Retinal pigment epithelial cell (primary cell): ENCODE data around the gene ARID1B.
A peak's percentile ranks its signal among the peaks of the same experiment; 100 is the strongest.

Experiments
- DNase-seq: peaks from one replicate; pipeline ENCODE4 v3.0.0-alpha.2; 2010; ENCODE audit warnings: low read depth
- H3K4me3 ChIP-seq: 2 replicates; pipeline ENCODE4 v1.5.1; 2011; ENCODE audit warnings: mild to moderate bottlenecking, low read length, control low read depth, moderate library complexity
- TF ChIP-seq, protein P1 (sequence below): conservative IDR thresholded peaks from 2 replicates; pipeline ENCODE4 v1.5.1; 2011; ENCODE audit warnings: low read depth, low read length, control low read depth, inconsistent platforms

The ARID1B gene

DNA sequence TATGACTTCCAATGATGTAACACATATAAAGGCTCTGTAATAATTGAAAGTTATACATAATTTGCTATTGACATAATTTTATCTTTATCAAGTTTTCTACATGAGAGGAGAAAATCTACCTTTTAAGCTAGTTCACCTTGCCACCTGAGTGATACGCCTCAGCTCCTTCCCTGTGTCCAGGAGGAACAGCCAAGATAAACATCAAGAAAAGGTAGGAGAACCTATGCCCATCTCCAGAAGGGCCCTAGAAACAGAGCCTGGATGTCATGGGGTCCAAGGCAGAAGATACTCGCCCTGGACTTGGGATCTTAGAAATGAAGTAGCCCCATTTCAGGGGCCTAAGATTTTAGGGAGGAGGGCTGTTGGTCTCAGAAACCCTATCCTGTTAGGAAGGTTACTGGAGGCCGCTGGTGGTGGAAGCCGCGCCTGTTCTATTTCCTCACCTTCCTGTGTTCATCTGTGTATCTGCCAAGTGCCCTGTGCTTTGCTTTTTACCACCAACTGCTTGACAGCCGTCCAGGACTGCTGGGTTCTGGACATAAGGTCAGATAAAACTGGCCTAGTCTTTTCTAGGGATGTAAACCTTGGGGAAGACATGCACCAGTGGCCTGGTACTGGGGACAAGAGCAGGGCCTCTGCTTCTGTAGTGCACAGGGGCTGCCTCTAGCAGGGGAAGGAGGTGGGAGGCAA is 178.5 kb downstream of the ARID1B start:
- TF ChIP-seq, protein P1, sequence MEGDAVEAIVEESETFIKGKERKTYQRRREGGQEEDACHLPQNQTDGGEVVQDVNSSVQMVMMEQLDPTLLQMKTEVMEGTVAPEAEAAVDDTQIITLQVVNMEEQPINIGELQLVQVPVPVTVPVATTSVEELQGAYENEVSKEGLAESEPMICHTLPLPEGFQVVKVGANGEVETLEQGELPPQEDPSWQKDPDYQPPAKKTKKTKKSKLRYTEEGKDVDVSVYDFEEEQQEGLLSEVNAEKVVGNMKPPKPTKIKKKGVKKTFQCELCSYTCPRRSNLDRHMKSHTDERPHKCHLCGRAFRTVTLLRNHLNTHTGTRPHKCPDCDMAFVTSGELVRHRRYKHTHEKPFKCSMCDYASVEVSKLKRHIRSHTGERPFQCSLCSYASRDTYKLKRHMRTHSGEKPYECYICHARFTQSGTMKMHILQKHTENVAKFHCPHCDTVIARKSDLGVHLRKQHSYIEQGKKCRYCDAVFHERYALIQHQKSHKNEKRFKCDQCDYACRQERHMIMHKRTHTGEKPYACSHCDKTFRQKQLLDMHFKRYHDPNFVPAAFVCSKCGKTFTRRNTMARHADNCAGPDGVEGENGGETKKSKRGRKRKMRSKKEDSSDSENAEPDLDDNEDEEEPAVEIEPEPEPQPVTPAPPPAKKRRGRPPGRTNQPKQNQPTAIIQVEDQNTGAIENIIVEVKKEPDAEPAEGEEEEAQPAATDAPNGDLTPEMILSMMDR, result no peak
- DNase-seq, result no peak
- H3K4me3 ChIP-seq, result no peak overlapping the region

DNA sequence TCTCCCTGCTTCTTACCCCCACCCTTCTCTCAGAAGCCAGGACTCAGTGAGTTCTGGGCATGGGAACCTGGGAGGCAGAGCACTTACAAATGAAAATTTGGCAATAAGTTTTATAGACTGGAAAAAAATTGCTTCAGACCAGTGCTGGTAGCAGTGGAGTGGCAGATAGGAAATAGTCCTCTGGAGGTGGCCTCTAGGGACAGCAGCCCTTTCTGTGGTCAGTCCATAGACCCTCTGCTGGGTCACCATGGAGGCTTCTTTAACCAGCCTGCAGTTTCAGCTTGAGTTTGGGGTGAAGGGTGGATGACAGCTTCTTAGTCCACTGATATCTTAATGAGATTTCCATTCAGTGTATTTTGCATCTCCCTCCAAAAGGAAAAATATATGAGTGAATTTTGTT is 179.1 kb downstream of the ARID1B start:
- no peak overlapping the region for H3K4me3 ChIP-seq
- DNase-seq, result no peak
- TF ChIP-seq, protein P1, result no peak

DNA sequence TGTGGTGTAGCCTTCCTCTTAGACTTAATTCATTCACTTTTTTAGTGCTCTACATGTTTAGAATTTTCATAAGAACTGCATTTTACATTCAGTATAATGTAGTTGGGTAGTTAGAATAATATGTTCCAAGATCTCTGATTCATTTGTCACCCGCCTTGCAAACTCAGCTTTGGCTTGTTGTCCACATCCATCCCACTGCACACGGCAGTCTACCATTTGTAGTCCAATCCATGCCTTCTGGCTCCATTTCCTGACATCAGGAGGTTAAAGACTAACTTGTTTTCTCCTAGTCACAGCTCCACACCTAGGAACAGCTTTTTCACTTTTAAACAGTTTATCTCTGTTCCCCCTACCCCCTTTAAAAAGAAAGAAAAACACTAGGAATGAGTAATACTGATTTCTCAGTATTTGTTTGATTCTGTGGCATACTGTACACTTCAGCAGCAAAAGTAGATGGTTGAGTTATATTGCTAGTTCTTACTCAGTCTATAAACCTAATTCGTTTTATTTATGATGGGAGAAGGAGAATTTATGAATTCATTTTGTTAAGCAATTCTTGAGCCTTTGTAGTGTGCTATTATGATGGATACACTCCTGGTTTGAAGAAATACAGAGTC is 180.9 kb downstream of the ARID1B start:
- TF ChIP-seq, protein P1, result no peak

DNA sequence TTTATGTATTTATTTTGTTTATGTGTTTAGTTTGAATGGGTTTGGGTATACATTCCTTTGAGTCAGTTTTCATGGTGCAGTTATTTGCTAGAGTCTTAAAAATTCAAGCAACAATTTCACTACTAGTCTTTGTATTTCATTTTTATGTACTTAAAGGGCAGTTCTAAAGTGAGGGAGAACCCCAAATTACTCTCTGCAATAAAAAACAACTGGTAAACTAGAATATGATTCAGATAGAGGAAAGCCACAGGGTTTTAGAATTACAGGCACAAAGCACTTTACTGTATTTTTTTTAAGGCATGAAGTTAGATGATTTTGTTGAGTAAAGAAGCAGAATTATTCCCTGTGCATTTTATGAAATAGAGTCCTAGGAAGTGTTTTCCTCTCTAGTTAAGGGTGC is 183.3 kb downstream of the ARID1B start:
- no peak for DNase-seq
- TF ChIP-seq, protein P1, result no peak
- H3K4me3 ChIP-seq, result no peak overlapping the region

More for the DNA sequence above, 180.9 kb downstream of the ARID1B start:
- no peak overlapping the region for H3K4me3 ChIP-seq
- DNase-seq, result no peak

DNA sequence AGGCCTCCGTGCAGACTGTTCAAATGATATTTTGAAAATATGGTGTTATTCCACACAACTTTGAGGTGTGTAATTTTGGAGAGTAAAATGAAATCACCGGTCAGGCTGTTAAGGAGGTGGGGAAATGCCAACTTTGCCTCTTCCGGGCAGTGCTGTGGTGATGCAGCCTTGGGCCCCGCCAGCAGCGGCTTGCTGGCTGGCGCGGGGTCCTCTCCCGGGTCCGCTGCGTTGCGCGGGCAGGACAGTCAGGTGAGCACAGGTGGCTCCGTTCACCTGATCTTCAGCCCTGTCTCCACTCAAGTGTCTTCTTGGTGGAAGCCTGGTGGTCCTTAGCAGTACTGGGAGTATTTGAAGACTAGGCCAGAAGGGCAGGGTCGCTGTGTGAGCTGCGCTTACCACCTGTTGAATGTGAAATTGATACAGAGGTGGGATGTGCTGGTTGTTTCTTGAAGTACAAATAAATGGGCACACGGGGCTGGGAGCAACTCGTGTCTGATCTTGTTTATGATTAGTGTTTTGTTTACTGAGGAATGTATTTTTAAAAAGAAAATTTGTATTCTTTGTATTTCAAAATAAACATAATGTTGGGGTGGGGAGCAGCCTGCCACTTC is 184.2 kb downstream of the ARID1B start:
- TF ChIP-seq, protein P1, result no peak
- DNase-seq, result no peak
- no peak overlapping the region for H3K4me3 ChIP-seq

DNA sequence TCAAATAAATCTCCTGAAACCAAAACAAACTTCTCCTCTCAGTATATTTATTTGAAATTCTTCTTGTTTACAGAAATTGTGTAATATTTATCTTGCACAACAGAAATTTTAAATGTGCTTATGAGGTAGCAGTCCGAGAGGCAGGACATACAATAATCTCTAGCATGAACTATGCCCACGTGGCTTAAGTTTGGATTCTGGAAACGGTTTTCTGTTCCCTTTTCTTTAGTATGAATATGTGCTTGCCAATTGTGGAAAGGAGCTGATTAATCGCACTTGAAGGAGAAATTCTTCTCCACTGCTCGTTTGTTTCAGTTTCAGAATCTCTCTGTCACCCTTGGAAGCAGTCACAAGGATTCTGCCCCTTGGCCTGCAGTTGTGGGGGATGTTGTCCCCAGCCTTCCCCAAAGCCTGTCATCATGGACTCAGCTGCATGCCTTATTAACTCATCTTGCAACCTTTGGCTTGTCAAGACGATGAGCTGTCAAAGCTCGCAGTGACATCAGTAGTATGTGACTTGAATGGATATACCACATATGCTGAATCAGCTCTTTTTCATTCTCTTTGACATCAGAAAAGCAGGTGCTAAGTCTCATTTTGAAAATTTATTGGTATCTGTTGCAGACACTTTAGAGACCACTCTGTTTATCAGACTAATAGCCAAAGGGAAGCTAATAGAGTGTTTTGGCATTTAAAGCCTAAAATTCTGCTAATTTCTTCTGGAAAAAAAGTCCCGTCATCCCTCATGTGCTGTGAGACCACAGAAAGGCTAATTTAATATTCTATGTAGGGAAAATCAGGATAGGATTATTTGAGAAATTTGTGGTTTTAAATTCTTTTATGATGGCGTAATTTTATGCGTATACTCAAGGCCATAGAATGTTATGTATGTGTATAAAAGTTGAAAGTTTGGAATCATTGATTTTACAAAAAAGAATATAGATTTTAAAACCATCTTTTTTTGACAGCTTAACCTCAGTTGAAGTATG is 186.8 kb downstream of the ARID1B start:
- TF ChIP-seq, protein P1, result no peak
- H3K4me3 ChIP-seq, result peak overlapping the region; percentile 9
- no peak for DNase-seq
